Loucy (cell line): Measurements from ENCODE around the gene MAML2.

Source experiments
- H2AFZ ChIP-seq: fragments of 200-600 bp; sonication (generic); 2 replicates; pipeline ENCODE4 v1.6.0; 2016; ENCODE audit warnings: antibody characterized with exemption, mild to moderate bottlenecking, low read length, moderate library complexity
- H3F3A ChIP-seq: fragments of 200-600 bp; 2 replicates; pipeline ENCODE4 v1.6.0; 2016; ENCODE audit warnings: antibody characterized with exemption, low read depth, mild to moderate bottlenecking
- H3K27me3 ChIP-seq: fragments of 200-600 bp; sonication (generic); 2 replicates; pipeline ENCODE4 v1.6.1; 2014; ENCODE audit warnings: low read length, mild to moderate bottlenecking; ENCODE audit not compliant: insufficient read depth, poor library complexity, severe bottlenecking
- H3K36me3 ChIP-seq: fragments of 200-600 bp; sonication (generic); 2 replicates; pipeline ENCODE4 v1.6.1; 2016; ENCODE audit warnings: low read length; ENCODE audit not compliant: insufficient read depth
- H3K4me1 ChIP-seq: fragments of 200-600 bp; sonication (generic); 2 replicates; pipeline ENCODE4 v1.5.1; 2014; ENCODE audit warnings: low read length, mild to moderate bottlenecking; ENCODE audit not compliant: insufficient read depth, poor library complexity, severe bottlenecking
- H3K4me2 ChIP-seq: fragments of 200-600 bp; sonication (generic); 2 replicates; pipeline ENCODE4 v1.6.0; 2014; ENCODE audit warnings: antibody characterized with exemption, low read length, low read depth, mild to moderate bottlenecking; ENCODE audit not compliant: poor library complexity, severe bottlenecking
- H3K4me3 ChIP-seq: fragments of 200-600 bp; sonication (generic); 2 replicates; pipeline ENCODE4 v1.5.1; 2014; ENCODE audit warnings: low read length, mild to moderate bottlenecking, mixed read lengths; ENCODE audit not compliant: poor library complexity, severe bottlenecking
- H3K79me2 ChIP-seq: fragments of 200-600 bp; sonication (generic); 2 replicates; pipeline ENCODE4 v1.6.1; 2014; ENCODE audit warnings: low read length; ENCODE audit not compliant: insufficient read depth
- H3K9ac ChIP-seq: fragments of 200-600 bp; sonication (generic); 2 replicates; pipeline ENCODE4 v1.6.0; 2014; ENCODE audit warnings: mild to moderate bottlenecking, low read depth, low read length, moderate library complexity; ENCODE audit not compliant: poor library complexity, severe bottlenecking
- H3K9me2 ChIP-seq: fragments of 200-600 bp; sonication (generic); replicated peaks from 2 replicates; pipeline ENCODE4 v1.6.1; 2016; ENCODE audit warnings: low read depth, low read length, mixed read lengths
- H3K9me3 ChIP-seq: fragments of 200-600 bp; sonication (generic); 2 replicates; pipeline ENCODE4 v1.6.1; 2014; ENCODE audit warnings: mild to moderate bottlenecking, antibody characterized with exemption, low read length, low read depth; ENCODE audit not compliant: insufficient read depth
- H4K20me1 ChIP-seq: fragments of 200-600 bp; sonication (generic); 2 replicates; pipeline ENCODE4 v1.6.0; 2014; ENCODE audit warnings: antibody characterized with exemption, low read length, mild to moderate bottlenecking; ENCODE audit not compliant: insufficient read depth, poor library complexity, severe bottlenecking
- EZH2phosphoT487 ChIP-seq: fragments of 200-600 bp; IDR thresholded peaks from 2 replicates; pipeline ENCODE4 v1.6.1; 2018; ENCODE audit warnings: antibody characterized with exemption, mild to moderate bottlenecking, moderate library complexity, borderline replicate concordance
- TF ChIP-seq, protein P1 (sequence below): fragments of 200-600 bp; sonication (generic); conservative IDR thresholded peaks from 2 replicates; pipeline ENCODE4 v1.5.1; 2014; ENCODE audit warnings: mild to moderate bottlenecking, antibody characterized with exemption, low read length

Gene MAML2

DNA sequence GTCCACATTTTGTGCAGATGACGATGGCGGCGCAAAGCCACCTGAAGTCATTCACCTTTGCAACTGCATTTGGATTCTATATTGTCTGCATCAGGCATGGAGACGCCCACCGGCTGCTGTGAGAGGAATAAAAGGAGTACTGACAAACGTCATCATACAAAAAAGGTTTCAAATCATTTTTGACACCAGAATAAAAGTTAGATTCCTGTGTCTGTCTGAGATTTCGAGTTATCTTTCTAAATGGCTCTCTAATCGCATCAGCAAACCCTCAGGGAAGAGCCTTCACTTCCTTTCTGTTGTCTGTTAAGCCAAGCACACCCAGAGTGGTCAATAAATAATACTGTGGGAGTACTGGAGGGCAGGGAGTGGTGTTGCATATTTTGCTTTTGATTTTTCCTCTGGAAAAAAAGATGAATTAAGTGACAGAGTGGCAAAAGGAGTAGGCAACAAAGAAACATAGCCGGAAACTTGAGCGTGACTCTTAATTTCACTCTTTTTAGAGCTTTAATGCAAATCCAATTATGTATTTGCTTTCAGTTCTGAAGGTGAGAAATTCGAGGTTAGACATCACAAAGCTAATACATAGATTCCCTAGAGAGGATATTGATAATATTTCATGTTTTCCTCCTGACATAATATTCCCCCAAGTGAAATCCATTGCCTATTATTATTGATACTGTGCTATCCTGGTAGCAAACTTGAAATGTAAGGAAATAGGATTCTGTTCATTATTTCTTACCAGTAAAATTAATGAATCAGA lies 268.3 kb downstream of the MAML2 start:
- TF ChIP-seq EZH2phosphoT487, result no peak
- TF ChIP-seq, protein P1, sequence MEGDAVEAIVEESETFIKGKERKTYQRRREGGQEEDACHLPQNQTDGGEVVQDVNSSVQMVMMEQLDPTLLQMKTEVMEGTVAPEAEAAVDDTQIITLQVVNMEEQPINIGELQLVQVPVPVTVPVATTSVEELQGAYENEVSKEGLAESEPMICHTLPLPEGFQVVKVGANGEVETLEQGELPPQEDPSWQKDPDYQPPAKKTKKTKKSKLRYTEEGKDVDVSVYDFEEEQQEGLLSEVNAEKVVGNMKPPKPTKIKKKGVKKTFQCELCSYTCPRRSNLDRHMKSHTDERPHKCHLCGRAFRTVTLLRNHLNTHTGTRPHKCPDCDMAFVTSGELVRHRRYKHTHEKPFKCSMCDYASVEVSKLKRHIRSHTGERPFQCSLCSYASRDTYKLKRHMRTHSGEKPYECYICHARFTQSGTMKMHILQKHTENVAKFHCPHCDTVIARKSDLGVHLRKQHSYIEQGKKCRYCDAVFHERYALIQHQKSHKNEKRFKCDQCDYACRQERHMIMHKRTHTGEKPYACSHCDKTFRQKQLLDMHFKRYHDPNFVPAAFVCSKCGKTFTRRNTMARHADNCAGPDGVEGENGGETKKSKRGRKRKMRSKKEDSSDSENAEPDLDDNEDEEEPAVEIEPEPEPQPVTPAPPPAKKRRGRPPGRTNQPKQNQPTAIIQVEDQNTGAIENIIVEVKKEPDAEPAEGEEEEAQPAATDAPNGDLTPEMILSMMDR, result no peak
- Histone ChIP-seq H3K36me3 (no peaks in the 10 kb centered on the region), H3K9ac (no peak overlapping the region)

DNA sequence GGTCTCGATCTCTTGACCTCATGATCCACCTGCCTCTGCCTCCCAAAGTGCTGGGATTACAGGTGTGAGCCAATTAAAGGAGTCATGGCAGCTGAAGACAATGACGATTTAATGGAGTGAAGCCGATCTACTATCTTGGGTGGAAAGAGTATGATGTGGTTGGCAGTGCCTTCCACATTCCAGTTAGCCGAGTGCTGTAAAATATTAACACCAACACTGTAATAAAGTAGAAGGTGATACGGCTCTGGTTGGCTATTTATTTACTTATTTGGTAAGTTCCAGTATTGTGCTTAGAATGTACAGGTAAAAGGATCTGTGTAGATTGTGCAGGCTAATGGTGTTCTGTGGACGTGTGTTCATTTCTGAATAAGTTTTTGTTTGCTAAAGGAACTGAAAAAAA lies 269.5 kb downstream of the MAML2 start:
- Histone ChIP-seq H3K9ac (no peak overlapping the region), H3K36me3 (no peaks in the 10 kb centered on the region), H3F3A (no peaks in the 10 kb centered on the region), H3K9me3 (no peaks in the 10 kb centered on the region), H3K4me1 (no peaks in the 10 kb centered on the region), H3K4me3 (no peak overlapping the region), H2AFZ (no peak overlapping the region), H3K4me2 (no peak overlapping the region), H3K27me3 (no peaks in the 10 kb centered on the region), H3K79me2 (no peaks in the 10 kb centered on the region), H3K9me2 (no peaks in the 10 kb centered on the region), H4K20me1 (no peaks in the 10 kb centered on the region)
- no peak for TF ChIP-seq EZH2phosphoT487
- TF ChIP-seq, protein P1, result no peak

More for the DNA sequence above, 268.3 kb downstream of the MAML2 start:
- Histone ChIP-seq H3K27me3 (no peaks in the 10 kb centered on the region), H2AFZ (no peak overlapping the region), H3K9me2 (no peaks in the 10 kb centered on the region), H4K20me1 (no peaks in the 10 kb centered on the region), H3F3A (no peaks in the 10 kb centered on the region), H3K4me1 (no peaks in the 10 kb centered on the region), H3K4me3 (no peak overlapping the region), H3K9me3 (no peaks in the 10 kb centered on the region), H3K79me2 (no peaks in the 10 kb centered on the region), H3K4me2 (no peak overlapping the region)

DNA sequence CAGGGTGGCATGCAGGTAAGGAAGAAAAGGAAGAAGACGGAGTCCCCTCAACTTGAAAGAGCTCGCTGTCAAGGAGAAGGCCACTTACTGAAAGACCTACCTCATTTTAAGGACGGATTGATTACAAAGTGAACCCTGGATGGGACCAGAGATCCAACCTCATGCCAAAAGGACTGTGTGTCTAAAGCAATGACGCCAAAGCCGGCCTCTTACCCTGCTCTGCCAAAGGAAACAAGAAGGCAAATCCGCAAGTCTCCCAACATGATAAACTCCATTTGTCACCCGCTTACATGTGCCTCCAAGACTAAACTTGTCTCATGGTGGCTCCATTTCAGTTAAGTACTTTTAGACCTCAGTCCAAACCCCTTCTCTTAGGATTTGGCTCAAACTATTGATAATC lies 270.4 kb downstream of the MAML2 start:
- Histone ChIP-seq H3F3A (no peaks in the 10 kb centered on the region), H3K4me1 (no peaks in the 10 kb centered on the region), H3K4me2 (no peak overlapping the region), H3K9me2 (no peaks in the 10 kb centered on the region), H4K20me1 (no peaks in the 10 kb centered on the region), H3K36me3 (no peaks in the 10 kb centered on the region), H3K9ac (no peak overlapping the region), H3K79me2 (no peaks in the 10 kb centered on the region), H3K27me3 (no peaks in the 10 kb centered on the region), H3K9me3 (no peaks in the 10 kb centered on the region), H2AFZ (no peak overlapping the region), H3K4me3 (no peak overlapping the region)
- TF ChIP-seq, protein P1, result no peak
- no peak for TF ChIP-seq EZH2phosphoT487
